GM12874 (cell line): ENCODE measurements around the gene MUSTN1.

Experiments
- TF ChIP-seq, protein P1 (sequence below): IDR thresholded peaks from 2 replicates; pipeline ENCODE4 v1.5.1; 2011; ENCODE audit warnings: low read depth, mild to moderate bottlenecking, control low read depth, low read length, moderate library complexity; ENCODE audit not compliant: insufficient read depth

The MUSTN1 gene

DNA sequence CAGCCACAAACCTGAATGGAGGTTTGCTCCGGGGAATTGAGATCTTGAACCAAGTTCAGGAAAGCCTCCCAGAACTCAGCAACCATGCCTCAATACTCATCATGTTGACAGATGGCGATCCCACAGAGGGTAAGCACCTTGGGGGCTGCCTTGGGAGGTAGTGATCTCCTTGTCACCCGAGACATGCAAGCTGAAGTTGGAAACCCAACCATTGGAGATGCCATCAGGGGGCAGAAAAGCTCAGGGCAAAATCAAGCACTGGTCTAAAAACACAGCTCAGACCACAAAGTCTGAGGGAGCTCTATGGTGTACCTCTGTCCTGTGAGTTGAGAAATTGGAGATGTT is 51.6 kb downstream of the MUSTN1 start:
- TF ChIP-seq, protein P1, sequence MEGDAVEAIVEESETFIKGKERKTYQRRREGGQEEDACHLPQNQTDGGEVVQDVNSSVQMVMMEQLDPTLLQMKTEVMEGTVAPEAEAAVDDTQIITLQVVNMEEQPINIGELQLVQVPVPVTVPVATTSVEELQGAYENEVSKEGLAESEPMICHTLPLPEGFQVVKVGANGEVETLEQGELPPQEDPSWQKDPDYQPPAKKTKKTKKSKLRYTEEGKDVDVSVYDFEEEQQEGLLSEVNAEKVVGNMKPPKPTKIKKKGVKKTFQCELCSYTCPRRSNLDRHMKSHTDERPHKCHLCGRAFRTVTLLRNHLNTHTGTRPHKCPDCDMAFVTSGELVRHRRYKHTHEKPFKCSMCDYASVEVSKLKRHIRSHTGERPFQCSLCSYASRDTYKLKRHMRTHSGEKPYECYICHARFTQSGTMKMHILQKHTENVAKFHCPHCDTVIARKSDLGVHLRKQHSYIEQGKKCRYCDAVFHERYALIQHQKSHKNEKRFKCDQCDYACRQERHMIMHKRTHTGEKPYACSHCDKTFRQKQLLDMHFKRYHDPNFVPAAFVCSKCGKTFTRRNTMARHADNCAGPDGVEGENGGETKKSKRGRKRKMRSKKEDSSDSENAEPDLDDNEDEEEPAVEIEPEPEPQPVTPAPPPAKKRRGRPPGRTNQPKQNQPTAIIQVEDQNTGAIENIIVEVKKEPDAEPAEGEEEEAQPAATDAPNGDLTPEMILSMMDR = no peak
